SJSA1 (cell line): ENCODE results near the gene KLHL2. TPM values are rescaled to one million over a fixed set of nuclear protein-coding genes. Genes with fewer than 3 reads are reported as not detected.

Source experiments
- DNase-seq, 2 experiments: peaks; one replicate each; pipeline ENCODE4 v3.0.0-alpha.2; 2015 to 2020; ENCODE audit warnings: low spot score in 2 of 2, low read depth in 1 of 2
- H3K27ac ChIP-seq: fragments of 250-450 bp; sonication (Bioruptor Pico); 2 replicates; pipeline ENCODE4 v1.5.1; 2020; ENCODE audit warnings: mild to moderate bottlenecking, moderate library complexity
- H3K27me3 ChIP-seq: fragments of 250-450 bp; sonication (Bioruptor Pico); replicated peaks from 2 replicates; pipeline ENCODE4 v1.5.1; 2020; ENCODE audit warnings: mild to moderate bottlenecking, moderate library complexity
- H3K36me3 ChIP-seq: fragments of 250-450 bp; sonication (Bioruptor Pico); 2 replicates; pipeline ENCODE4 v1.5.1; 2020; ENCODE audit warnings: mild to moderate bottlenecking
- H3K4me1 ChIP-seq: fragments of 250-450 bp; sonication (Bioruptor Pico); replicated peaks from 2 replicates; pipeline ENCODE4 v1.6.1; 2021; ENCODE audit warnings: mild to moderate bottlenecking
- H3K4me3 ChIP-seq: fragments of 250-450 bp; sonication (Bioruptor Pico); 2 replicates; pipeline ENCODE4 v1.5.1; 2020; ENCODE audit warnings: mild to moderate bottlenecking
- H3K9me3 ChIP-seq: fragments of 250-450 bp; sonication (Bioruptor Pico); replicated peaks from 2 replicates; pipeline ENCODE4 v1.5.1; 2020; ENCODE audit warnings: mild to moderate bottlenecking
- total RNA-seq: library from RNA; depleted of rRNA; stranded (reverse); fragments of >200 nt; shearing (Covaris generic); gene quantifications from 2 replicates; pipeline ENCODE4 v1.2.3, GENCODE V29; 2014

KLHL2 gene
- total RNA-seq, 1 experiment from 2014 or later, result 30.9 TPM

DNA sequence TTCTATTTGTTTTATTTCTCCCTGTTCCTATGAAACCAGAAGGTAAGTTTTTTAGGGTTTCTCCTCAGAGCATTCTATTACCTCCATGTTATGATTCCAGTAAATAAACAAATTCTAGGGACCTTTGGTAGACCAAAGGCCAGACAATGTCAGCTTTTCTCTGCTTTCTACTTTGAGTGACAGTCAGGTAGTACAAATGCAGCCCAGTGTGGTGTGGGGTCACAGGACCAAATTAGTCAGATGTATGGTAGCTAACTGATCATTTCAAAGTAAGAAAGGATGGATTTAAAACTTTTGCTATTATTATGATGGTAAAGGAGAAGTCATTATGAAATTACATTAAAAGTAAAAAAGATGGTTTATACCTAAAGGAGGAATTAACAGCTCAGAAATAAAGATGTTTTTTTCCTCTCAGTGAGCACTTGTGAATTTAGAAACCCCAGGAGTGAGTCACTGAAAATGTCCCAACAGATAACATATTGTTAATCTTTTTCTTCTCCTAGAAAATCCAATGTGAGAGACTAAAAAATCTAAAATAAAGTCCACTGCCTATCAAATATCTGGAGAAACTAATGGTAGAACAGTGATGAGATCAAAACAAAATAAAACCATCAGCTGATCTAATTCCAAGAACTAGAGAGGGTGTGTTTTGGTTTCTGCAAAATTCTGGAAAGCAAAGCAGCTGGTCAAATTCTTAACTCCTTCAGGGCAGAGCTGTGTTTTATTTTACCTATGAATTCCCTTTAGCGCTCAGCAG lies 16.6 kb upstream of the KLHL2 start:
- H3K4me3 ChIP-seq, result no peak overlapping the region
- no peaks in the 10 kb centered on the region for H3K9me3 ChIP-seq
- H3K27me3 ChIP-seq, result no peaks in the 10 kb centered on the region
- no peaks in the 10 kb centered on the region for H3K36me3 ChIP-seq
- no peaks in the 10 kb centered on the region for H3K4me1 ChIP-seq
- DNase-seq, result no peak
- H3K27ac ChIP-seq, result no peak overlapping the region

- DNase-seq, result no peak
- no peaks in the 10 kb centered on the region for H3K27me3 ChIP-seq
- H3K27ac ChIP-seq, result no peak overlapping the region
- H3K4me3 ChIP-seq, result no peak overlapping the region
- no peaks in the 10 kb centered on the region for H3K36me3 ChIP-seq
- no peaks in the 10 kb centered on the region for H3K4me1 ChIP-seq
- H3K9me3 ChIP-seq, result no peaks in the 10 kb centered on the region
These were observed 16.1 kb upstream of the KLHL2 start for GRCh38 chr4:165191348-165191656.

DNA sequence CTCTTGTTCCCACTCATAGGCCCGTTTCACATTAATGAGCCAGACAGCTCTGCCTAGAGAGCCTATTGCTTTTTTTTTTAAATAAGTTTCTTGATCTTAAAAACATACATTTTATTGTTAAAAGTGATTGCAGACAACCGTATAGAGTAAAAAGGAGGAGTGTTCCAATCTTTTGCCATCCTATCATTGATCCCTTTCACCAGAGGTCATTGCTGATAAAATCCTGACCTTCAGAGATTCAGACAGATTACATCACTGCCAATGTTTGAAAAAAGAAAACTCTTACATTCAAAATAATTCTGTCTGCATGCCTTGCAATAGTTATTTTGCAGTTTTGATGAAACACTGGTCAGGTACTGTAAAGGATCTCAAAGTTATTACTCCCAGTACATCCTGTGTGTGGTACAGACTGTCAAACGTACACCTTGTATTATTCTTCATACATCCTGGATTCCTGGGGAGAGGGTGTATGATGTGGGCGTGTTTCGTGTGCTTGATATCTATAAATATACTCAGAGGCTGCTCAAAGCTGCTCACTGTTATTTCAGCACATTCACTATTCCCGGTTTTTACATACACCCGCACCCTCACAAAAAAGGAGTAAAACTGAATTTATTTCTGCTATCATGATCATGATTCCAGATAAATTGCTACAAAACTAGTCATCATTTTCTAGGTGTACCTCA lies 15.4 kb upstream of the KLHL2 start:
- H3K4me3 ChIP-seq, result no peak overlapping the region
- H3K36me3 ChIP-seq, result no peaks in the 10 kb centered on the region
- no peaks in the 10 kb centered on the region for H3K4me1 ChIP-seq
- no peaks in the 10 kb centered on the region for H3K9me3 ChIP-seq
- DNase-seq, result no peak
- no peak overlapping the region for H3K27ac ChIP-seq
- H3K27me3 ChIP-seq, result no peaks in the 10 kb centered on the region

DNA sequence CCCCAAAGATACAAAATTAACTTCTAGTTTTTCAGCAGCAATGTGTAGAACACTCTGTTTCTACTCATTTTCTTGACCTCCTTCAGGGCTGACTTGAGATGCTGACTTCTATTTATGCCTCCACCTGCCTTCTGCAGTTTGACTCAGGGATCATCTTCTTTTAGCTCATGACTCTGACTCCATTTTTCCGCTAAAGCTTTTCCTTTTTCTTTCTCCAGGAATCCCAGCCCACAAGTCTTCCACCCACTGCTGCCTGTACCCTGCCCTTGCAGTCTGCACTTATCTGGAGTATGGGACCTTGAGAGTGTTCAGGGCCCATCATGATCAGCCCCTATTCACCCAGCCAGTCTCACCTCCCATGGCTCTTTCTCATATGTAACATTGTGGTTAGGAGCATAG lies 14.9 kb upstream of the KLHL2 start:
- Histone ChIP-seq H3K4me1 (no peaks in the 10 kb centered on the region), H3K9me3 (no peaks in the 10 kb centered on the region), H3K27me3 (no peaks in the 10 kb centered on the region), H3K36me3 (no peaks in the 10 kb centered on the region), H3K27ac (no peak overlapping the region), H3K4me3 (no peak overlapping the region)
- no peak for DNase-seq

- no peak overlapping the region for H3K27ac ChIP-seq
- no peaks in the 10 kb centered on the region for H3K9me3 ChIP-seq
- H3K4me3 ChIP-seq, result no peak overlapping the region
- no peak for DNase-seq
- no peaks in the 10 kb centered on the region for H3K4me1 ChIP-seq
- no peaks in the 10 kb centered on the region for H3K36me3 ChIP-seq
- no peaks in the 10 kb centered on the region for H3K27me3 ChIP-seq
These were observed 14.4 kb upstream of the KLHL2 start for GRCh38 chr4:165192956-165193355.

DNA sequence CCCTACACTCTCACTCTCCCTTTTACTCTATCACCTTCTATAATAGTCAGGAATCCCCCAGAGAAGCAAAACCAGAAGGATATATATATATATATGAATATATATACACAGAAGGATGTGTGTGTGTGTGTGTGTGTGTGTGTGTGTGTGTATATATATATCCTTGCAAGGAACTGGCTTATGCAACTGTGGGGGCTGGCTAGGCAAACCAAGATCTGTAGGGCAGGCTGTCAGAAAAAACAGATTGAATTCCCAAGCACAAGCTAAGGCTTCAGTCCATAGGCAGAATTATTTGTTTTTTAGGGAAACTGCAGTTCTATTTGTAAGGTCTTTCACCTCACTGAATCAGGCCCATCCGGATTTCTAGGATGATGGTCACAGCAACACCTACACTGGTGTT lies 13.0 kb upstream of the KLHL2 start:
- Histone ChIP-seq H3K27ac (no peak overlapping the region), H3K27me3 (no peaks in the 10 kb centered on the region), H3K4me1 (no peaks in the 10 kb centered on the region), H3K4me3 (no peak overlapping the region), H3K36me3 (no peaks in the 10 kb centered on the region), H3K9me3 (no peaks in the 10 kb centered on the region)
- no peak for DNase-seq

DNA sequence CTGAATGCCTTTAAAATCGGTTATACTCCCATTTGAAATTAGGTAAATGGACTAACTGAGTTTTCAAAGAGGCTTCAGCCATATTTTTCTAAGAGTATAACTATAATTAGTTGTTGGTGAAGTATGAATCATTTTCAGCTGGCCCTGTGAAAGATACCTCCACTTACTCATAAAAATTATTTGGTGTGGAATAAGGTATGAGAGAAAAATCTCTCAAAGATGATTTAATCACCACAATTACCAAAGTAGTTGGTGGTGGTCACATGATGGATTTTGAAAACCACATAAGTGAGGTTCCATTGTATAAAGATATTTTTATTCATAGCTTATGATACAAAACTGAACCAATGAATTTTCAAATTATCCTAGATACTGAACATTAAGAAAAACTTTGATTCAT lies 9.0 kb upstream of the KLHL2 start:
- Histone ChIP-seq H3K4me1 (no peaks in the 10 kb centered on the region), H3K27ac (no peak overlapping the region), H3K9me3 (no peaks in the 10 kb centered on the region), H3K27me3 (no peaks in the 10 kb centered on the region), H3K4me3 (no peak overlapping the region), H3K36me3 (no peaks in the 10 kb centered on the region)
- DNase-seq, result no peak

DNA sequence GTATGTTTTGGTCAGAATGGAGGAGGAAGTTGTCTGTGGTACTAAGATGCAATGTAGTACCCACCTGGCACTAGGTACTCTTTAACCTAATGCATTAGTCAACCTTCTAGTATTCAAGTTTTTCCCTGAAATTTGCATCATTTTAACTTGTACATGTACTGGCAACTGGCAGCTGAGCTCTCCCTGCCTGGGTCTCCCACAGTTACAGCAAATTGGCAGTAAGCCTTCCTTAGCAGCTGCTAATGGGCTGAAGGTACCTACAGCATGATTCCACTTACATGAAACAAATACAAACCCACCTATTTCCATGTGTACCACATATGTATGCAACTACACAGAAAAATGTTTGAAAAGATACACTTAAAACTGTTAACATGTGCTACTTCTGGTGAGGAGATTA lies 8.1 kb upstream of the KLHL2 start:
- H3K4me1 ChIP-seq, result peaks cover 4% of the 10 kb centered on the region
- H3K9me3 ChIP-seq, result no peaks in the 10 kb centered on the region
- H3K4me3 ChIP-seq, result no peak overlapping the region
- H3K27me3 ChIP-seq, result no peaks in the 10 kb centered on the region
- H3K36me3 ChIP-seq, result no peaks in the 10 kb centered on the region
- DNase-seq, result no peak
- H3K27ac ChIP-seq, result no peak overlapping the region

- no peaks in the 10 kb centered on the region for H3K27me3 ChIP-seq
- DNase-seq, result no peak
- H3K9me3 ChIP-seq, result no peaks in the 10 kb centered on the region
- H3K27ac ChIP-seq, result no peak overlapping the region
- H3K4me3 ChIP-seq, result no peak overlapping the region
- no peaks in the 10 kb centered on the region for H3K36me3 ChIP-seq
- peaks cover 9% of the 10 kb centered on the region for H3K4me1 ChIP-seq
These were observed 7.6 kb upstream of the KLHL2 start for GRCh38 chr4:165199722-165200121.

GRCh38 chr4:165201806-165202205 lies 5.6 kb upstream of the KLHL2 start:
- DNase-seq, result no peak
- Histone ChIP-seq H3K4me1 (peaks cover 18% of the 10 kb centered on the region), H3K27ac (no peak overlapping the region)

DNA sequence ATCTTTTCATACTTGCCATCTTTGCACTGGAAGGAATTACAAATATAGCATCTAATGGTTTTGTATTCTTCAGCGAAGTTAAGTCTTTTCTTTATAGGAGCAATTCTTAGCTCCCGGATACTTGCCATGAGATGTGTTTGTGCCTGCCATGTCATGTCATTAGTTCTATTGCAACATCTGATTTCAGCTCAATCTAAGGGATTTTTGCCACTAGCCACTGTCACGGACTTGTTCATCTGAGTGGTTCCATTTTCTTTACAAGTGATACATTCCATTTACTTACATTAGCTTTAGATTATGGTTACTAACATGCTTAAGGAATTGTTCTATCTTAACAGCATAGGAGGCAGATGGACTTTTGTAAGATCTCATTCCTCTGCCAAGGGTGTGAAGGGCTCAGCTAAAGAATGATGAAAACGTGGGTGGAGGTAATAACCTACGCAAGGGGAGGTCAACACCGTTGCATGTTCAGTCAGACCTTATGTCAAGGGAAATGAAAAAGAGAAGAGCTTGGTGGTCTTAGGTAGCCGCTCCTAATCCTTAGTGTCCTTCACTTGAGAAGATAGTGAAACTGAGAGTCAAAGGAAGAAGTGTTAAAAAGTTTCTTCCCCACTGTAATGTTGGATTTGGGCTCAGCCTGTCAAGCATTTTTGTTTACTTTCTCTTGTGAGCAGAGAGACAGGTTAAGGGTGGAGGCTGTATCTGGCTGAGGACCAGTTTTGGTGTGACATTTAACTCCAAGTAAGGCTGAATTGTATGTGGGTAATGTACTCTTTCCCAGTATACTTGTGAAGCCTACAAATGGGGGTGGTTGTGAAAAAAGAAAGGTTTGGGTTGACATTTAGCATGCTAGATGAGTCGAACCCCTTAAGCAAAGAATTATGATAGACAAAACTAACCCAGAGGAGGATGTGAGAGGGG lies 3.6 kb upstream of the KLHL2 start:
- no peak overlapping the region for H3K4me3 ChIP-seq
- no peak overlapping the region for H3K27ac ChIP-seq
- H3K4me1 ChIP-seq, result peaks cover 27% of the 10 kb centered on the region
- H3K9me3 ChIP-seq, result no peaks in the 10 kb centered on the region
- DNase-seq, result no peak
- peaks cover 5% of the 10 kb centered on the region for H3K36me3 ChIP-seq
- H3K27me3 ChIP-seq, result no peaks in the 10 kb centered on the region

More at GRCh38 chr4:165201806-165202205, 5.6 kb upstream of the KLHL2 start:
- no peak overlapping the region for H3K4me3 ChIP-seq
- H3K9me3 ChIP-seq, result no peaks in the 10 kb centered on the region
- H3K27me3 ChIP-seq, result no peaks in the 10 kb centered on the region
- no peaks in the 10 kb centered on the region for H3K36me3 ChIP-seq

DNA sequence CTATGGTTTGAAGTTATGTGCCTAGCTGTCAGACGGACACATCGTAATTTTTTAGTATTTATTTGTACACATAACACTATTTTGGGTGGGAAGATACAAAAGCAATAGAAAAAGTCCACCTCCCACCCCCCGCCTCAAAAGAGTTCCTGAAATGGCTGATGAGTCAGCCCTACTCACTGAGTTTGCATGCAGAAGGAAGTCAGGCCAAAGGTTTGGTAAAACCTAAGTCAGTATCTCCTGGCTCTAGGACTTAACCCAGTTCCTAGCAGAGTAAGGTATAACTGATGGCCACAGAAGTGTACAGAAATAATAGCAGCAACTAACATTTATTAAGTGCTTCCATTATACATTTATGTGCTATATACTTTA lies 2.9 kb upstream of the KLHL2 start:
- H3K4me1 ChIP-seq, result peaks cover 33% of the 10 kb centered on the region
- no peaks in the 10 kb centered on the region for H3K9me3 ChIP-seq
- no peak for DNase-seq
- H3K27me3 ChIP-seq, result no peaks in the 10 kb centered on the region
- no peak overlapping the region for H3K4me3 ChIP-seq
- H3K27ac ChIP-seq, result no peak overlapping the region
- H3K36me3 ChIP-seq, result peaks cover 5% of the 10 kb centered on the region

DNA sequence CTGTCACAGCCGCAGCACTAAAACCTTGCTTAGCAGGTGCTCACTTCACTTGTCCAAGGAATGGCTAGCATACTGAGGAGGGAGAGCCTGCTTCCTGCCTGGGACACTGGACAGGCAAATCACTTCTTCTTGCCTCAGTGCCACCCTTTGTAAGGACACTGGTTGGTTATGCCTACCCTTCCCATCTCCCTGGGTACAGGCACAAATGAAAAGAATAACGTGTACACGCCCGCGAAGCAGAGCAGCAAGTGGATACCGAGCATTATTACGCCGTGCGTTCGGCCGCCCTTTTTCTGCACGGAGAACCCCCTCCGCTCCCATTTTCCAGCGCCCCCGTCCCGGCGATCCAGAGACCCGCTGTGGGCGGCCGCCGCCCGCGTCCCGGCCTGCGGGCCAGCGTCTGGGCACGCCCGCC lies 338 bp upstream of the KLHL2 start:
- no peak overlapping the region for H3K27ac ChIP-seq

DNA sequence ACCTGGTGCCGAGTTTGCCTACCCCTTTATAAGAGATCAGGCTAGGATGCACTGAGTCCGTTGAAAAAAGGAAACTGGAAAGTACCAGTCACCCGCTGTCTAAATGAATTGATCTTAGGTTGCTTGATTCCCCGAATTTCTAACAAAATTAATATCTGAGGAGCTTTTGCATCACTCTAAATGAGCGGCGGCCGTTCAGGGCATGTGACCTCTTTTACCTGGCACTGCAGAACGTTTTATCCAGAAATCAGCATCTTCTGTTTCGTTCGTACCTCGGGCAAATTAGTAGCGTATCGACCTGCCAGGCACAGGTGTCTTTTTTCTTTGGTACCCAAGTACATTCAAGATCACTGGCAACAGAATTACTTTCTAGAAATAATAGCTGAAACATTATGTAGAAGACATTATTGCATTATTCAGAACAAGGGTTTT lies 876 bp downstream of the KLHL2 start:
- no peak overlapping the region for H3K27ac ChIP-seq
- no peaks in the 10 kb centered on the region for H3K27me3 ChIP-seq
- no peaks in the 10 kb centered on the region for H3K9me3 ChIP-seq
- H3K4me1 ChIP-seq, result peaks cover 55% of the 10 kb centered on the region
- H3K36me3 ChIP-seq, result peaks cover 5% of the 10 kb centered on the region
- peak overlapping the region; percentile 98 for H3K4me3 ChIP-seq
- peak in 1 of 2 experiments; percentile 39 for DNase-seq

More for the DNA sequence above, 338 bp upstream of the KLHL2 start:
- H3K27me3 ChIP-seq, result no peaks in the 10 kb centered on the region
- no peaks in the 10 kb centered on the region for H3K9me3 ChIP-seq
- H3K4me1 ChIP-seq, result peaks cover 52% of the 10 kb centered on the region
- H3K4me3 ChIP-seq, result peak overlapping the region; percentile 98
- H3K36me3 ChIP-seq, result peaks cover 5% of the 10 kb centered on the region
- peak in 1 of 2 experiments; percentile 23 for DNase-seq
